IMR-90 (cell line): ENCODE results near the gene TAF4. TPM values are rescaled to one million over a fixed set of nuclear protein-coding genes. Genes with fewer than 3 reads are reported as not detected.

Experiments used
- ATAC-seq: fragments of 200-7000 bp; cut with Tn5 transposase; 2 replicates; pipeline ENCODE4 v1.9.1; 2020; ENCODE audit warnings: low read depth, mild to moderate bottlenecking, moderate library complexity
- BruUV-seq: library from RNA; stranded (reverse); fragments of 400-500 nt; replicated peaks from 2 replicates; lab custom pipeline; 2021; lab: Mats Ljungman, UMichigan
- CTCF ChIA-PET: fragments of 300-600 bp; formaldehyde crosslinking; extraction: SDS; loops from one replicate; lab custom pipeline; 2021; ENCODE audit warnings: antibody characterized with exemption; lab: Yijun Ruan, JAX
- POLR2A ChIA-PET: fragments of 300-600 bp; sonication (Branson Sonifier 250); formaldehyde crosslinking; loops from one replicate; lab custom pipeline; 2022; ENCODE audit warnings: antibody characterized with exemption; ENCODE audit not compliant: unreplicated experiment; lab: Charles Lee
- DNase-seq: peaks from one replicate; pipeline ENCODE4 v3.0.0; 2013
- H2AFZ ChIP-seq: replicated peaks from 2 replicates; pipeline ENCODE3; 2013; ENCODE audit warnings: low read length, mild to moderate bottlenecking; ENCODE audit not compliant: poor library complexity
- H2AK5ac ChIP-seq: 2 replicates; pipeline ENCODE4 v1.6.1; 2013; ENCODE audit warnings: low read depth, low read length, inconsistent platforms
- H2AK9ac ChIP-seq: replicated peaks from 2 replicates; pipeline ENCODE3; 2013; ENCODE audit warnings: mild to moderate bottlenecking, low read depth, low read length, moderate library complexity; ENCODE audit not compliant: poor library complexity
- H2BK120ac ChIP-seq: 2 replicates; pipeline ENCODE4 v1.6.1; 2013; ENCODE audit warnings: low read depth, low read length, inconsistent platforms
- H2BK15ac ChIP-seq: 3 replicates; pipeline ENCODE4 v1.6.1; 2013; ENCODE audit warnings: low read depth, low read length, inconsistent platforms
- H2BK20ac ChIP-seq: 2 replicates; pipeline ENCODE4 v1.6.1; 2013; ENCODE audit warnings: low read depth, mild to moderate bottlenecking, inconsistent platforms, low read length, moderate library complexity
- H2BK5ac ChIP-seq: 2 replicates; pipeline ENCODE4 v1.6.1; 2013; ENCODE audit warnings: mild to moderate bottlenecking, low read depth, low read length, inconsistent platforms; ENCODE audit not compliant: poor library complexity, severe bottlenecking
- H3K14ac ChIP-seq: replicated peaks from 2 replicates; pipeline ENCODE4 v1.6.1; 2013; ENCODE audit warnings: low read depth, low read length, inconsistent platforms
- H3K18ac ChIP-seq: 2 replicates; pipeline ENCODE4 v1.6.1; 2013; ENCODE audit warnings: low read depth, low read length, control low read depth
- H3K23ac ChIP-seq: 2 replicates; pipeline ENCODE4 v1.6.1; 2013; ENCODE audit warnings: low read depth, low read length, inconsistent platforms
- H3K27ac ChIP-seq: 2 replicates; pipeline ENCODE4 v1.5.1; 2013; ENCODE audit warnings: mild to moderate bottlenecking, control low read depth, low read length; ENCODE audit not compliant: insufficient read depth
- H3K27me3 ChIP-seq: 2 replicates; pipeline ENCODE4 v1.6.1; 2013; ENCODE audit warnings: low read length; ENCODE audit not compliant: control insufficient read depth, insufficient read depth
- H3K36me3 ChIP-seq: 2 replicates; pipeline ENCODE4 v1.6.1; 2013; ENCODE audit warnings: low read length, mixed read lengths; ENCODE audit not compliant: control insufficient read depth, insufficient read depth
- H3K4ac ChIP-seq: 2 replicates; pipeline ENCODE4 v1.6.1; 2013; ENCODE audit warnings: low read depth, low read length, inconsistent platforms
- H3K4me1 ChIP-seq: 2 replicates; pipeline ENCODE4 v1.6.1; 2013; ENCODE audit warnings: low read length, mixed read lengths; ENCODE audit not compliant: control insufficient read depth, insufficient read depth
- H3K4me2 ChIP-seq: 2 replicates; pipeline ENCODE4 v1.6.1; 2013; ENCODE audit warnings: low read depth, mild to moderate bottlenecking, control low read depth, low read length, moderate library complexity
- H3K4me3 ChIP-seq: 2 replicates; pipeline ENCODE4 v1.5.1; 2013; ENCODE audit warnings: low read depth, mild to moderate bottlenecking, control low read depth, low read length, moderate library complexity; ENCODE audit not compliant: insufficient read depth
- H3K56ac ChIP-seq: 2 replicates; pipeline ENCODE4 v1.6.1; 2013; ENCODE audit warnings: low read length, inconsistent platforms; ENCODE audit not compliant: insufficient read depth; ENCODE audit errors: extremely low read depth
- H3K79me1 ChIP-seq, 2 experiments: 2 replicates each; pipeline ENCODE4 v1.6.1; 2013; ENCODE audit warnings: low read length in 2 of 2, inconsistent platforms in 1 of 2, low read depth in 1 of 2
- H3K9ac ChIP-seq: 2 replicates; pipeline ENCODE4 v1.6.1; 2013; ENCODE audit warnings: low read depth, low read length, control low read depth
- H3K9me1 ChIP-seq: 2 replicates; pipeline ENCODE4 v1.6.1; 2013; ENCODE audit warnings: low read length, inconsistent platforms; ENCODE audit not compliant: insufficient read depth
- H3K9me3 ChIP-seq: 2 replicates; pipeline ENCODE4 v1.6.1; 2013; ENCODE audit warnings: low read length; ENCODE audit not compliant: control insufficient read depth, insufficient read depth
- H4K20me1 ChIP-seq: 2 replicates; pipeline ENCODE4 v1.6.1; 2013; ENCODE audit warnings: low read length, inconsistent platforms; ENCODE audit not compliant: insufficient read depth
- H4K5ac ChIP-seq: 2 replicates; pipeline ENCODE4 v1.6.1; 2013; ENCODE audit warnings: mild to moderate bottlenecking, low read depth, low read length, control low read depth
- H4K8ac ChIP-seq, 2 experiments: 2 replicates each; pipeline ENCODE4 v1.6.1; 2013; ENCODE audit warnings: low read depth in 2 of 2, low read length in 2 of 2, control low read depth in 1 of 2, inconsistent platforms in 1 of 2
- H4K91ac ChIP-seq: 2 replicates; pipeline ENCODE4 v1.6.1; 2013; ENCODE audit warnings: low read depth, low read length, inconsistent platforms; ENCODE audit not compliant: insufficient read depth
- CEBPB ChIP-seq: IDR thresholded peaks from 2 replicates; pipeline ENCODE4 v1.6.1; 2012; ENCODE audit warnings: low read depth, low read length, improper control_type of control experiment
- CHD1 ChIP-seq: IDR thresholded peaks from 2 replicates; pipeline ENCODE4 v1.6.1; 2012; ENCODE audit warnings: low read depth, low read length, improper control_type of control experiment
- CTCF ChIP-seq: conservative IDR thresholded peaks from 2 replicates; pipeline ENCODE4 v1.5.1; 2012; ENCODE audit warnings: mild to moderate bottlenecking, low read depth, low read length, improper control_type of control experiment
- MAFK ChIP-seq: IDR thresholded peaks from 2 replicates; pipeline ENCODE4 v1.6.1; 2012; ENCODE audit warnings: low read depth, low read length, improper control_type of control experiment
- NFE2L2 ChIP-seq: fragments of 150-350 bp; IDR thresholded peaks from 2 replicates; pipeline ENCODE4 v1.6.1; 2016; ENCODE audit warnings: low read depth, mild to moderate bottlenecking, low read length
- RFX5 ChIP-seq: IDR thresholded peaks from 2 replicates; pipeline ENCODE4 v1.8.0; 2012; ENCODE audit warnings: low read depth, mild to moderate bottlenecking, low read length, moderate library complexity
- WGBS, 2 experiments: methylation state at CpG; one replicate each; pipeline versions ENCODE4 v1.1.5 to v1.1.7; 2013; ENCODE audit warnings: missing lambda C conversion rate in 2 of 2; ENCODE audit not compliant: insufficient read length in 1 of 2; ENCODE audit errors: extremely low coverage in 2 of 2; 5-methylcytosine and 5-hydroxymethylcytosine counted together
- dilution Hi-C: fragments of 300-500 bp; cut with HindIII; formaldehyde crosslinking; loops from one replicate; pipeline ENCODE4 v1.14.3; 2018; ENCODE audit warnings: low sequenced_read_pairs; ENCODE audit not compliant: unreplicated experiment
- in situ Hi-C: fragments of 300-500 bp; cut with MboI; formaldehyde crosslinking; loops from 3 replicates; pipeline ENCODE4 v1.14.3; 2019; ENCODE audit warnings: low sequenced_read_pairs, inconsistent platforms, mixed read lengths
- intact Hi-C: fragments of 100-400 bp; cut with micrococcal nuclease; formaldehyde crosslinking; loops from 2 replicates; pipeline ENCODE4 v1.10.0; 2022
- polyA plus RNA-seq, 3 experiments: library from polyadenylated mRNA; depleted of rRNA; stranded (reverse); fragments of >200 nt; gene quantifications; 2 replicates each; pipeline ENCODE4 v1.2.3, GENCODE V29; 2012; ENCODE audit warnings: low replicate concordance in 1 of 3
- total RNA-seq: library from RNA; depleted of rRNA; stranded (reverse); fragments of >200 nt; gene quantifications from 2 replicates; pipeline ENCODE4 v1.2.3, GENCODE V29; 2012

Gene TAF4
- total and polyA plus RNA-seq, 2 of the 4 experiments (the other 2 are of a cell fraction): 1.4 to 5.1 TPM

- H3K23ac ChIP-seq: no peak overlapping the region; the same call in 1 of the 2 replicates
- no peaks in the 10 kb centered on the region for H3K27me3 ChIP-seq
- H3K4ac ChIP-seq: no peak overlapping the region
- in situ Hi-C loops (no loop called here), intact Hi-C loops (no loop called here), dilution Hi-C loops (no loop called here)
- no peak overlapping the region for H2AK5ac ChIP-seq
- no peak overlapping the region for H4K8ac ChIP-seq
- POLR2A ChIA-PET: no interaction called here
- H3K4me1 ChIP-seq: peaks cover 10% of the 10 kb centered on the region; the same call in 1 of the 2 replicates
- DNase-seq: peak; percentile 34
- CTCF ChIA-PET: no interaction called here
- H2BK20ac ChIP-seq: no peak overlapping the region
- H3K18ac ChIP-seq: no peak overlapping the region
- no peak overlapping the region for H3K56ac ChIP-seq
- 70% methylated on average over 2 of the region's 17 CpGs; no CpG with 5 or more reads in 1 of the 2 experiments for WGBS, 2 experiments
- peaks cover 67% of the 10 kb centered on the region for H4K20me1 ChIP-seq
- no peak overlapping the region for H3K9ac ChIP-seq
- no peak overlapping the region; the same call in 1 of the 2 replicates for H3K27ac ChIP-seq
- TF ChIP-seq CTCF (no peak), CEBPB (peak; percentile 94), MAFK (no peak), RFX5 (no peak), NFE2L2 (no peak), CHD1 (no peak)
- BruUV-seq: no TSS peak
- no peak overlapping the region for H2BK5ac ChIP-seq
- H3K9me3 ChIP-seq: no peaks in the 10 kb centered on the region
- no peak overlapping the region for H3K14ac ChIP-seq
- H3K79me1 ChIP-seq: peaks cover 45 to 83% of the 10 kb centered on the region in 2 experiments
- H3K9me1 ChIP-seq: peaks cover 18% of the 10 kb centered on the region
- no peak overlapping the region for H2BK120ac ChIP-seq
- H4K5ac ChIP-seq: no peak overlapping the region
- H2AK9ac ChIP-seq: no peak overlapping the region
- H2AFZ ChIP-seq: no peak overlapping the region
- peak; percentile 88 for ATAC-seq
- no peak overlapping the region for H3K4me3 ChIP-seq
- no peak overlapping the region for H3K4me2 ChIP-seq
- no peak overlapping the region for H2BK15ac ChIP-seq
- no peaks in the 10 kb centered on the region for H3K36me3 ChIP-seq
- H4K91ac ChIP-seq: no peak overlapping the region
Observed at GRCh38 chr20:62043131-62043914, 22.4 kb downstream of the TAF4 start.
